ENCODE data around the gene HIP1.
A peak's percentile ranks its signal among the peaks of the same experiment; 100 is the strongest.

The HIP1 gene

DNA sequence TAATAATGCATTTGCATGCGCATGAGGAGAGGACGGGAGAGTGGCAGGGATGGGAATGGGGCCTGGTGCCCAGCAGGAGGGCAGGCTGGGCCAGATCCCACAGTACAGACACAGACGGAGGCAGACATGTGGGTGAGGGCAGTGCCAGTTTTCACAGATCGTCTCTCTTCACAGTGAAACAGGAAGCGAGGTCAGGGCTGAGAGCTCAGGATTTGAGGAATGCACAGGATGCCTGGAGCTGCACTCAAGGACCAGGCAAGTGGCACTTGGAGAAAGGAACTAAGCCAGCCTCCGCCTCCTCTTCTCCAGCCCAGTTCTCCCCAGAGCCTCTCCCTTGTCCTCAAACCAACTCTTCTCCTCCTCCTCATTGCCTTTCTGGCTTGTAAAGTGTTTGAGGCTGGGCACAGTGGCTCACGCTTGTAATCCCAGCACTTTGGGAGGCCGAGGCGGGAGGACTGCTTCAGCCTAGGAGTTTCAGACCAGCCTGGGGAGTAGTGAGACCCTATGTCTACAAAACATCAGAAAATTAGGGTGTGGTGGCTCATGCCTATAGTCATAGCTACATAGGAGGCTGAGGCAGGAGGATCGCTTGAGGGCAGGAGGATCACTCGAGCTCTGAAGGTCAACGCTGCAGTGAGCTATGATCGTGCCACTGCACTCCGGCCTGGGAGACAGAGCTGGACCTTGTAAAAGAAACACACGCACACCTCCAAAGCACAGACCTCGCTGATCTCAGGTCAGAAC is 115.2 kb downstream of the HIP1 start:
- Histone ChIP-seq H3K4me2 (no peak overlapping the region), H3K36me3 (ENCODE audit: insufficient read depth) (no peaks in the 10 kb centered on the region), H3K79me2 (ENCODE audit: insufficient read depth, low read depth) (no peaks in the 10 kb centered on the region), H3K27me3 (ENCODE audit: insufficient read depth, low read depth) (no peaks in the 10 kb centered on the region), H3K9ac (no peak overlapping the region), H3K27ac (no peak overlapping the region), H4K20me1 (ENCODE audit: insufficient read depth) (no peaks in the 10 kb centered on the region), H3K4me3 (IDR thresholded peaks at IDR 0.05; ENCODE audit: insufficient read depth, low read depth, low read length) (no peak overlapping the region), H2AFZ (ENCODE audit: low read depth) (no peak overlapping the region), H3K4me1 (ENCODE audit: low read depth, poor library complexity, severe bottlenecking) (peaks cover 7% of the 10 kb centered on the region)
- TF ChIP-seq, protein P1, sequence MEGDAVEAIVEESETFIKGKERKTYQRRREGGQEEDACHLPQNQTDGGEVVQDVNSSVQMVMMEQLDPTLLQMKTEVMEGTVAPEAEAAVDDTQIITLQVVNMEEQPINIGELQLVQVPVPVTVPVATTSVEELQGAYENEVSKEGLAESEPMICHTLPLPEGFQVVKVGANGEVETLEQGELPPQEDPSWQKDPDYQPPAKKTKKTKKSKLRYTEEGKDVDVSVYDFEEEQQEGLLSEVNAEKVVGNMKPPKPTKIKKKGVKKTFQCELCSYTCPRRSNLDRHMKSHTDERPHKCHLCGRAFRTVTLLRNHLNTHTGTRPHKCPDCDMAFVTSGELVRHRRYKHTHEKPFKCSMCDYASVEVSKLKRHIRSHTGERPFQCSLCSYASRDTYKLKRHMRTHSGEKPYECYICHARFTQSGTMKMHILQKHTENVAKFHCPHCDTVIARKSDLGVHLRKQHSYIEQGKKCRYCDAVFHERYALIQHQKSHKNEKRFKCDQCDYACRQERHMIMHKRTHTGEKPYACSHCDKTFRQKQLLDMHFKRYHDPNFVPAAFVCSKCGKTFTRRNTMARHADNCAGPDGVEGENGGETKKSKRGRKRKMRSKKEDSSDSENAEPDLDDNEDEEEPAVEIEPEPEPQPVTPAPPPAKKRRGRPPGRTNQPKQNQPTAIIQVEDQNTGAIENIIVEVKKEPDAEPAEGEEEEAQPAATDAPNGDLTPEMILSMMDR (conservative IDR thresholded peaks at IDR 0.05; ENCODE audit: low read depth, low read length), result no peak

DNA sequence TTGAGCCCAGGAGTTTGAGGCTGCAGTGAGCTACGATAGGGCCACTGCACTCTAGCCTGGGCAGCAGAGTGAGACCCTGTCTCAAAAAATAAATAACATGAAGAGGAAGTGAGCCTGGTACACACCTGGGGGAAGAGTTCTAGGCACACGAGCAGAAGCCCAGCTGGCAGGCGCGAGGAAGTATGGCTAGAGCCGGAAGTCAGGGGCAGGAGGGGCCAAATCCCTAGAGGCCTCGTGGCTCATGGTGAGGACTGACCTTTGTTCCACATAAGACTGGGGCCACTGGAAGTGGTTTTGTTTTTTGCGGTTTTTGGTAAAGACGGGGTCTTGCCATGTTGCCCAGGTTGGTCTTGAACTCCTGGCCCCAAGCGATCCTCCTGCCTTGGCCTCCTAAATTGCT is 117.6 kb downstream of the HIP1 start:
- Histone ChIP-seq H3K27me3 (ENCODE audit: insufficient read depth, low read depth) (no peaks in the 10 kb centered on the region), H3K4me2 (no peak overlapping the region), H3K4me3 (IDR thresholded peaks at IDR 0.05; ENCODE audit: insufficient read depth, low read depth, low read length) (no peak overlapping the region), H4K20me1 (ENCODE audit: insufficient read depth) (no peaks in the 10 kb centered on the region), H3K4me1 (ENCODE audit: low read depth, poor library complexity, severe bottlenecking) (peaks cover 30% of the 10 kb centered on the region), H2AFZ (ENCODE audit: low read depth) (no peak overlapping the region), H3K27ac (no peak overlapping the region), H3K9ac (no peak overlapping the region), H3K79me2 (ENCODE audit: insufficient read depth, low read depth) (no peaks in the 10 kb centered on the region), H3K36me3 (ENCODE audit: insufficient read depth) (no peaks in the 10 kb centered on the region)
- TF ChIP-seq, protein P1 (conservative IDR thresholded peaks at IDR 0.05; ENCODE audit: low read depth, low read length), result no peak

DNA sequence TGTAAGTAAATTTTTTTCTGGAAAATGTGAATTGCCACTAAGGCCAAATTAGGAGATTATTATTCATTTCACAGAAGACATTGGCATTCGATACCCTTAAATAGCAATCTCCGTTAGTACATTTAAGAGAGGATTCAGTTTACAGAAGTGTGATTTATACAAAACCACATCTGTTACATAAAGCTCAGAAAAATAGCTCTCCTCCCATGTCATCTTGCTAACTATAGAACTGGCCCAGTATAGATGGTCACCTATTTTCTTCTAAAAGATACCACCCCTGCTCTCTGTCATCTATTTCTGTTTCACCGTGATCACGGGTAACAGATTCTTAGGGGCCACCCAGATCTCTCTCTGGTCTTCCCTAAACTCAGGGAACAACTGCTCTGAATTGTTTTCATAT is 119.1 kb downstream of the HIP1 start:
- Histone ChIP-seq H3K4me3 (IDR thresholded peaks at IDR 0.05; ENCODE audit: insufficient read depth, low read depth, low read length) (no peak overlapping the region), H3K36me3 (ENCODE audit: insufficient read depth) (no peaks in the 10 kb centered on the region), H4K20me1 (ENCODE audit: insufficient read depth) (no peaks in the 10 kb centered on the region), H3K79me2 (ENCODE audit: insufficient read depth, low read depth) (no peaks in the 10 kb centered on the region), H3K27me3 (ENCODE audit: insufficient read depth, low read depth) (no peaks in the 10 kb centered on the region), H3K4me2 (no peak overlapping the region), H3K9ac (no peak overlapping the region), H3K4me1 (ENCODE audit: low read depth, poor library complexity, severe bottlenecking) (peaks cover 37% of the 10 kb centered on the region), H3K27ac (no peak overlapping the region), H2AFZ (ENCODE audit: low read depth) (no peak overlapping the region)
- TF ChIP-seq, protein P1 (conservative IDR thresholded peaks at IDR 0.05; ENCODE audit: low read depth, low read length), result no peak

DNA sequence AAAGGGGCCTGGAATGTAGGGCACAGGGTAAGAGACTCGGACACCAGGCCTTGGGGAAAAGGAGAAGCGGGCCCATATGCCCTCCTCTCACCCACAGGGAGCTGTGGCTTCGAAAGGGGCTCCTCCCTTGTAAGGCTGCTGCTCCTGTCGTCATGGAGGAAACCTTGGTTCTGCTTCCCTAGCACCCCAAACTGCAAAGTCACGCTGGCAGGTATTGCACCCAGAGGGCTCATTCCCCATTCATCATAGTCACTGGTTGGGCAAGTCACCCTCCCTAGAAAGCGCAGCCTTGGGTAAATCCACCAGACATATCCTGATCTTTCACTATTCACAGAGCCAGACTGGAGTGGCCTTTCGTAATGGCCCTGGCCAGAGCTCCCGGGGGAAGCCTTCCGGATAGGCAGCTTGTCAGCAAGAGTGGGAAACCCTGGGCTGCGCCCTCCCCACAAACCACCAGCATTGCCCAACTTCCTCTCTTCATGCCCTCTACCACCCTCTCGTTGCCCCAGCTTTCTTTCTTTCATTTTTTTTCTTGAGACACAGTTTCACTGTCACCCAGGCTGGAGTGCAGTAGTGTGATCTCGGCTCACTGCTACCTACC is 121.0 kb downstream of the HIP1 start:
- H3K9ac ChIP-seq, result peak overlapping the region; percentile 20; the same call in 1 of the 2 replicates
- peaks cover 37% of the 10 kb centered on the region for H3K4me1 ChIP-seq (ENCODE audit: low read depth, poor library complexity, severe bottlenecking)
- no peaks in the 10 kb centered on the region for H3K27me3 ChIP-seq (ENCODE audit: insufficient read depth, low read depth)
- H4K20me1 ChIP-seq (ENCODE audit: insufficient read depth), result no peaks in the 10 kb centered on the region
- H3K4me2 ChIP-seq, result peak overlapping the region; percentile 50
- peak overlapping the region; percentile 51 for H3K27ac ChIP-seq
- H3K36me3 ChIP-seq (ENCODE audit: insufficient read depth), result no peaks in the 10 kb centered on the region
- no peak overlapping the region for H3K4me3 ChIP-seq (IDR thresholded peaks at IDR 0.05; ENCODE audit: insufficient read depth, low read depth, low read length)
- H3K79me2 ChIP-seq (ENCODE audit: insufficient read depth, low read depth), result no peaks in the 10 kb centered on the region
- H2AFZ ChIP-seq (ENCODE audit: low read depth), result peak overlapping the region; percentile 62
- TF ChIP-seq, protein P1 (conservative IDR thresholded peaks at IDR 0.05; ENCODE audit: low read depth, low read length), result no peak

All from KMS-11 (cell line).